ENCODE data around the gene NLGN1.
"Not testable (repeated sequence)": the region's sequence is repeated elsewhere in the genome, so short reads cannot be mapped to it uniquely, and the experiment has no call there.

Gene NLGN1

GRCh38 chr3:173588556-173588955 is 191.0 kb downstream of the NLGN1 start:
- Histone ChIP-seq H3K4me3 (ENCODE audit: low read depth, low read length) (no peak overlapping the region), H4K12ac (ENCODE audit: low read depth, low read length) (no peak overlapping the region), H3K79me2 (ENCODE audit: control insufficient read depth, insufficient read depth, low read length, poor library complexity) (no peaks in the 10 kb centered on the region), H3K9ac (ENCODE audit: low read length) (no peak overlapping the region), H3K4ac (ENCODE audit: low read depth, low read length) (no peak overlapping the region), H3K79me1 (ENCODE audit: low read length) (no peaks in the 10 kb centered on the region), H3K4me1 (ENCODE audit: control insufficient read depth in 1 of 2, insufficient read depth in 2 of 2, low read length in 2 of 2) (peaks cover 0 to 3% of the 10 kb centered on the region in 2 experiments), H4K8ac (ENCODE audit: low read depth, low read length) (no peak overlapping the region), H2BK120ac (ENCODE audit: insufficient read depth, low read length, poor library complexity) (no peak overlapping the region), H2AK5ac (ENCODE audit: low read length) (no peak overlapping the region), H3K9me3 (ENCODE audit: insufficient read depth, low read depth, low read length) (no peaks in the 10 kb centered on the region), H3K4me2 (ENCODE audit: low read length) (no peak overlapping the region), H2BK12ac (ENCODE audit: low read length) (no peak overlapping the region), H4K91ac (ENCODE audit: low read depth, low read length) (no peak overlapping the region), H2AFZ (ENCODE audit: insufficient read depth, low read length, poor library complexity) (no peak overlapping the region), H3K27ac (ENCODE audit: low read depth, low read length) (no peak overlapping the region), H3K18ac (ENCODE audit: low read length) (no peak overlapping the region), H3K14ac (ENCODE audit: low read length) (no peak overlapping the region), H3K23ac (ENCODE audit: low read length) (no peak overlapping the region), H2BK5ac (ENCODE audit: low read depth, low read length, poor library complexity) (no peak overlapping the region), H3K27me3 (ENCODE audit: insufficient read depth, low read length) (peaks cover 8% of the 10 kb centered on the region), H3K36me3 (ENCODE audit: control insufficient read depth in 1 of 2, insufficient read depth in 2 of 2, low read length in 2 of 2) (no peaks in the 10 kb centered on the region)
- no CpG with 5 or more reads among the region's 3 CpGs for WGBS (ENCODE audit: extremely low coverage, insufficient coverage, insufficient read length)
- DNase-seq: no peak

- WGBS (ENCODE audit: extremely low coverage, insufficient coverage, insufficient read length): no CpG with 5 or more reads among the region's 1 CpG
- Histone ChIP-seq H2AK5ac (ENCODE audit: low read length) (no peak overlapping the region), H3K18ac (ENCODE audit: low read length) (no peak overlapping the region), H4K91ac (ENCODE audit: low read depth, low read length) (no peak overlapping the region), H2BK5ac (ENCODE audit: low read depth, low read length, poor library complexity) (no peak overlapping the region), H3K4ac (ENCODE audit: low read depth, low read length) (no peak overlapping the region), H3K4me1 (ENCODE audit: control insufficient read depth in 1 of 2, insufficient read depth in 2 of 2, low read length in 2 of 2) (peaks cover 0 to 3% of the 10 kb centered on the region in 2 experiments), H3K23ac (ENCODE audit: low read length) (no peak overlapping the region), H2BK120ac (ENCODE audit: insufficient read depth, low read length, poor library complexity) (no peak overlapping the region), H4K12ac (ENCODE audit: low read depth, low read length) (no peak overlapping the region), H3K9me3 (ENCODE audit: insufficient read depth, low read depth, low read length) (no peaks in the 10 kb centered on the region), H3K36me3 (ENCODE audit: control insufficient read depth in 1 of 2, insufficient read depth in 2 of 2, low read length in 2 of 2) (no peaks in the 10 kb centered on the region), H3K27me3 (ENCODE audit: insufficient read depth, low read length) (peaks cover 8% of the 10 kb centered on the region), H3K14ac (ENCODE audit: low read length) (no peak overlapping the region), H4K8ac (ENCODE audit: low read depth, low read length) (no peak overlapping the region), H2BK12ac (ENCODE audit: low read length) (no peak overlapping the region), H3K27ac (ENCODE audit: low read depth, low read length) (no peak overlapping the region), H3K4me3 (ENCODE audit: low read depth, low read length) (no peak overlapping the region), H2AFZ (ENCODE audit: insufficient read depth, low read length, poor library complexity) (no peak overlapping the region), H3K9ac (ENCODE audit: low read length) (no peak overlapping the region), H3K4me2 (ENCODE audit: low read length) (no peak overlapping the region), H3K79me2 (ENCODE audit: control insufficient read depth, insufficient read depth, low read length, poor library complexity) (no peaks in the 10 kb centered on the region), H3K79me1 (ENCODE audit: low read length) (no peaks in the 10 kb centered on the region)
- no peak for DNase-seq
These were observed 191.6 kb downstream of the NLGN1 start for GRCh38 chr3:173589116-173589515.

- H3K9ac ChIP-seq (ENCODE audit: low read length): no peak overlapping the region
- H4K91ac ChIP-seq (ENCODE audit: low read depth, low read length): no peak overlapping the region
- WGBS (ENCODE audit: extremely low coverage, insufficient coverage, insufficient read length): no CpG with 5 or more reads among the region's 2 CpGs
These were observed 193.9 kb downstream of the NLGN1 start for GRCh38 chr3:173591401-173591800.

GRCh38 chr3:173594881-173595280 is 197.3 kb downstream of the NLGN1 start:
- not testable (repeated sequence) for H3K4me3 ChIP-seq (ENCODE audit: low read depth, low read length); H3K23ac ChIP-seq (ENCODE audit: low read length); H3K79me1 ChIP-seq (ENCODE audit: low read length); H3K14ac ChIP-seq (ENCODE audit: low read length); H3K4me1 ChIP-seq (ENCODE audit: control insufficient read depth in 1 of 2, insufficient read depth in 2 of 2, low read length in 2 of 2); H2BK12ac ChIP-seq (ENCODE audit: low read length); H3K27ac ChIP-seq (ENCODE audit: low read depth, low read length); H2AK5ac ChIP-seq (ENCODE audit: low read length); H4K8ac ChIP-seq (ENCODE audit: low read depth, low read length); H3K36me3 ChIP-seq (ENCODE audit: control insufficient read depth in 1 of 2, insufficient read depth in 2 of 2, low read length in 2 of 2); H3K18ac ChIP-seq (ENCODE audit: low read length); H3K9ac ChIP-seq (ENCODE audit: low read length); DNase-seq; H3K27me3 ChIP-seq (ENCODE audit: insufficient read depth, low read length); H4K91ac ChIP-seq (ENCODE audit: low read depth, low read length); H3K4me2 ChIP-seq (ENCODE audit: low read length); H3K79me2 ChIP-seq (ENCODE audit: control insufficient read depth, insufficient read depth, low read length, poor library complexity); H4K12ac ChIP-seq (ENCODE audit: low read depth, low read length); H2BK120ac ChIP-seq (ENCODE audit: insufficient read depth, low read length, poor library complexity); H2AFZ ChIP-seq (ENCODE audit: insufficient read depth, low read length, poor library complexity); H2BK5ac ChIP-seq (ENCODE audit: low read depth, low read length, poor library complexity); H3K4ac ChIP-seq (ENCODE audit: low read depth, low read length); H3K9me3 ChIP-seq (ENCODE audit: insufficient read depth, low read depth, low read length)
- no CpG with 5 or more reads among the region's 3 CpGs for WGBS (ENCODE audit: extremely low coverage, insufficient coverage, insufficient read length)

More at GRCh38 chr3:173591401-173591800, 193.9 kb downstream of the NLGN1 start:
- no peak for DNase-seq
- no peak overlapping the region for H3K4ac ChIP-seq (ENCODE audit: low read depth, low read length)
- no peak overlapping the region for H3K4me2 ChIP-seq (ENCODE audit: low read length)
- no peaks in the 10 kb centered on the region for H3K27me3 ChIP-seq (ENCODE audit: insufficient read depth, low read length)
- no peak overlapping the region for H3K4me3 ChIP-seq (ENCODE audit: low read depth, low read length)
- no peak overlapping the region for H3K18ac ChIP-seq (ENCODE audit: low read length)
- no peak overlapping the region for H3K27ac ChIP-seq (ENCODE audit: low read depth, low read length)
- H2BK120ac ChIP-seq (ENCODE audit: insufficient read depth, low read length, poor library complexity): no peak overlapping the region
- no peak overlapping the region for H4K8ac ChIP-seq (ENCODE audit: low read depth, low read length)
- H3K23ac ChIP-seq (ENCODE audit: low read length): no peak overlapping the region
- no peaks in the 10 kb centered on the region for H3K79me2 ChIP-seq (ENCODE audit: control insufficient read depth, insufficient read depth, low read length, poor library complexity)
- no peaks in the 10 kb centered on the region for H3K79me1 ChIP-seq (ENCODE audit: low read length)
- no peaks in the 10 kb centered on the region for H3K9me3 ChIP-seq (ENCODE audit: insufficient read depth, low read depth, low read length)
- no peak overlapping the region for H2BK12ac ChIP-seq (ENCODE audit: low read length)
- H3K14ac ChIP-seq (ENCODE audit: low read length): no peak overlapping the region
- H3K36me3 ChIP-seq (ENCODE audit: control insufficient read depth in 1 of 2, insufficient read depth in 2 of 2, low read length in 2 of 2): no peaks in the 10 kb centered on the region
- H2AFZ ChIP-seq (ENCODE audit: insufficient read depth, low read length, poor library complexity): no peak overlapping the region
- H2BK5ac ChIP-seq (ENCODE audit: low read depth, low read length, poor library complexity): no peak overlapping the region
- H4K12ac ChIP-seq (ENCODE audit: low read depth, low read length): no peak overlapping the region
- H2AK5ac ChIP-seq (ENCODE audit: low read length): no peak overlapping the region
- H3K4me1 ChIP-seq (ENCODE audit: control insufficient read depth in 1 of 2, insufficient read depth in 2 of 2, low read length in 2 of 2): no peaks in the 10 kb centered on the region
